DOHH2 (cell line): ENCODE data around the gene PAXX.

Source experiments
- CTCF ChIP-seq: fragments of 200-600 bp; sonication (generic); IDR thresholded peaks from one replicate; pipeline ENCODE4 v1.5.1; 2014; ENCODE audit warnings: antibody characterized with exemption, mild to moderate bottlenecking, low read depth, low read length; ENCODE audit not compliant: poor library complexity, severe bottlenecking
- EZH2phosphoT487 ChIP-seq: fragments of 200-600 bp; sonication (generic); IDR thresholded peaks from 2 replicates; pipeline ENCODE4 v1.6.1; 2017; ENCODE audit warnings: borderline replicate concordance, mild to moderate bottlenecking, antibody characterized with exemption, low read length, moderate library complexity, mixed read lengths

- TF ChIP-seq CTCF = no peak
- TF ChIP-seq EZH2phosphoT487 = no peak
Observed at GRCh38 chr9:136950656-136951276, 41.5 kb upstream of the PAXX start.
